ENCODE measurements around the gene PTGDR2.

The PTGDR2 gene

GRCh38 chr11:60857378-60858232 lies 1.9 kb upstream of the PTGDR2 start:
- H3K4me1 Mint-ChIP-seq (ENCODE audit: low read depth), result peaks cover 52% of the 10 kb centered on the region
- H3K27me3 Mint-ChIP-seq (ENCODE audit: low read depth), result no peaks in the 10 kb centered on the region
- H3K27ac Mint-ChIP-seq, result peak overlapping the region; percentile 39
- peaks cover 11% of the 10 kb centered on the region for H3K36me3 Mint-ChIP-seq (ENCODE audit: low read depth)
- DNase-seq (ENCODE audit: low spot score), result no peak
- H3K9me3 Mint-ChIP-seq, result no peaks in the 10 kb centered on the region
- H3K4me3 Mint-ChIP-seq, result no peak overlapping the region

GRCh38 chr11:60854847-60855725 lies 664 bp downstream of the PTGDR2 start:
- no peaks in the 10 kb centered on the region for H3K9me3 Mint-ChIP-seq
- DNase-seq (ENCODE audit: low spot score), result no peak
- H3K27ac Mint-ChIP-seq, result peak overlapping the region; percentile 74
- peaks cover 28% of the 10 kb centered on the region for H3K36me3 Mint-ChIP-seq (ENCODE audit: low read depth)
- peak overlapping the region; percentile 87 for H3K4me3 Mint-ChIP-seq
- H3K27me3 Mint-ChIP-seq (ENCODE audit: low read depth), result no peaks in the 10 kb centered on the region
- peaks cover 46% of the 10 kb centered on the region for H3K4me1 Mint-ChIP-seq (ENCODE audit: low read depth)

- H3K4me1 Mint-ChIP-seq (ENCODE audit: low read depth), result peaks cover 42% of the 10 kb centered on the region
- peak overlapping the region; percentile 87 for H3K4me3 Mint-ChIP-seq
- H3K9me3 Mint-ChIP-seq, result no peaks in the 10 kb centered on the region
- no peak overlapping the region for H3K27ac Mint-ChIP-seq
- peaks cover 33% of the 10 kb centered on the region for H3K36me3 Mint-ChIP-seq (ENCODE audit: low read depth)
- DNase-seq (ENCODE audit: low spot score), result no peak
- no peaks in the 10 kb centered on the region for H3K27me3 Mint-ChIP-seq (ENCODE audit: low read depth)
Observed at GRCh38 chr11:60854140-60854846, 1.5 kb downstream of the PTGDR2 start.

DNA sequence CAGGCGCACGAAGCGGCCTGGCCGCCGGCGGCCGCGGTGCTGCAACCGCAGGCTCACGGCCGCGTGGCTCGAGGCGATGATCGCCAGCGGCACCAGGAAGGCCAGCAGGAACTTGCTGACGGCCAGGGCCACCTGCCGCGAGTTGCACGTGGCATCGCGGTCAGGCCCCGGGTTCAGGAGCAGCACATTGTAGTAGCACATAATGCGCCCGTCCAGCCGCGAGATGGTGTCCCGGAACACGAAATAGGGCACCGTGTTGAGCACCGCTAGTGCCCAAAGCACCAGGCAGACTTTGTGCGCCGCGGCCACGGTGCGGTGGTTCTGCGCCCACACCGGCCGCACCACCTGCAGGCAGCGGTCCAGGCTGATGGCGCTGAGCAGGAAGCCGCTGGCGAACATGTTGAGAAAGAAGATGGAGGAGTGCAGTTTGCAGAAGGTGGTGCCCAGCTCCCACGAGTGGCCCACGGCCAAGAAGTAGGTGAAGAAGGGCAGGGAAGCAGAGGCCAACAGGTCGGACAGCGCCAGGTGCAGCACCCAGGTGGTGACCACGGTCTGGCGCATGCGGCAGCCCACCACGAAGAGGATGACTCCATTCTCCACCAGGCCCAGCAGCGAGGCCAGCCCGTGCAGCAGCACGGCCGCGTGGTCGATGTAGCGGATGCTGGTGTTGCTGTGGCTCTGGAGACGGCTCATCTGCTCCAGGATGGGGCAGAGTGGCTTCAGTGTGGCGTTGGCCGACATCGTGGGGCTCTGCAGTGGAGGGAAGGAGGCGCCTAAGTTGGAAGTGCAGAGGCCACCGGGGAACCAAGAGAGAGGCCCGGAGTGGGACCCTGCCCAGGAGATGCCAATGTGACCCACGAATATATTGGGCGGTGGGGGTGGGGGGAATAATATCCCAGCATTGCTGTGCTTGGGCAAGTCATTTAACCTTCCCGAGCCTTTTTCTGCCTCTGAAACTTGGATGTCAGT lies 2.5 kb downstream of the PTGDR2 start:
- H3K9me3 Mint-ChIP-seq, result no peaks in the 10 kb centered on the region
- H3K36me3 Mint-ChIP-seq (ENCODE audit: low read depth), result peaks cover 39% of the 10 kb centered on the region
- no peak for DNase-seq (ENCODE audit: low spot score)
- H3K27ac Mint-ChIP-seq, result no peak overlapping the region
- H3K4me1 Mint-ChIP-seq (ENCODE audit: low read depth), result peaks cover 34% of the 10 kb centered on the region
- no peaks in the 10 kb centered on the region for H3K27me3 Mint-ChIP-seq (ENCODE audit: low read depth)
- H3K4me3 Mint-ChIP-seq, result peak overlapping the region; percentile 87

DNA sequence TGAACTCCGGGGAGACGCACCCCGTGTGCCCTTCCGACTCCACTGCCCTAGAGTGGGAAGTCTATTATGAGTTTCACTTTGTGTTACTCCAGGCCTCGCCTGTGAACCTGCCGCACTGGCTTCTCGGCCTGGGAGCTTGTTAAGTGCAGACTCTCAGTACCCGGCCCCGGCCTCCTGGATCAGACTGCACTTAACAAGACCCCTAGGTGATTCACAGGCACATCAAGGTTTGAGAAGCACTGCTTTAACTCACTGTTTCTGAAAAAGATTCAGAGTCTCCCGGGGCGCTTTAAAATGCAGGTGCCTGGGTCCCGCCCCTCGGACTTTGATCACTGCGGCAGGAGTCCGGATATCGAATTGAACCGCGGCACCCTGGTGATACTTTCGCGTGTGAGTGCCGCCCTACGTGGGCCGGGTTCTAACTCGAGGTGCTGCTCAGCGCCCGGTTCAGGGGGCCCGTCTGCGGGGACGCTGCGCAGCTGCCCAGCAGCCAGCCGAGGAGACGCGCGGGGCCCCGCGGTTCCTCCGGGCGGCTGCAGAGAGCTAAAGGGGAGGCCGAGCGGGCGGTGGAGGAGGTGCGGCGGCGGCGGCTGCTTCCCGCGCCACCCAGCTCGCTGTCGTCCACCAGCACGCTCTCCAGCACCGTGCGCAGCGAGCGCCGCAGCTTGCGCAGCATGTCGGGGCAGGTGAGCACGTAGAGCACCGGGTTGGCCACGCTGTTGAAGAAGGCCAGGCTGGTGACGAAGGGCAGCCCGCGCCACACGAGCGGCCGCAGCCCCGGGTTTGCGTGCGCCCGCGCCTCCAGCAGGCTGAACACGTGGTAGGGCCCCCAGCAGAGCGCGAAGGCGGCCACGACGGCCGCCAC lies 3.4 kb downstream of the PTGDR2 start:
- peak overlapping the region; percentile 71 for H3K27ac Mint-ChIP-seq
- DNase-seq (ENCODE audit: low spot score), result no peak
- no peak overlapping the region for H3K4me3 Mint-ChIP-seq
- H3K9me3 Mint-ChIP-seq, result no peaks in the 10 kb centered on the region
- peaks cover 32% of the 10 kb centered on the region for H3K4me1 Mint-ChIP-seq (ENCODE audit: low read depth)
- peaks cover 41% of the 10 kb centered on the region for H3K36me3 Mint-ChIP-seq (ENCODE audit: low read depth)
- H3K27me3 Mint-ChIP-seq (ENCODE audit: low read depth), result no peaks in the 10 kb centered on the region

DNA sequence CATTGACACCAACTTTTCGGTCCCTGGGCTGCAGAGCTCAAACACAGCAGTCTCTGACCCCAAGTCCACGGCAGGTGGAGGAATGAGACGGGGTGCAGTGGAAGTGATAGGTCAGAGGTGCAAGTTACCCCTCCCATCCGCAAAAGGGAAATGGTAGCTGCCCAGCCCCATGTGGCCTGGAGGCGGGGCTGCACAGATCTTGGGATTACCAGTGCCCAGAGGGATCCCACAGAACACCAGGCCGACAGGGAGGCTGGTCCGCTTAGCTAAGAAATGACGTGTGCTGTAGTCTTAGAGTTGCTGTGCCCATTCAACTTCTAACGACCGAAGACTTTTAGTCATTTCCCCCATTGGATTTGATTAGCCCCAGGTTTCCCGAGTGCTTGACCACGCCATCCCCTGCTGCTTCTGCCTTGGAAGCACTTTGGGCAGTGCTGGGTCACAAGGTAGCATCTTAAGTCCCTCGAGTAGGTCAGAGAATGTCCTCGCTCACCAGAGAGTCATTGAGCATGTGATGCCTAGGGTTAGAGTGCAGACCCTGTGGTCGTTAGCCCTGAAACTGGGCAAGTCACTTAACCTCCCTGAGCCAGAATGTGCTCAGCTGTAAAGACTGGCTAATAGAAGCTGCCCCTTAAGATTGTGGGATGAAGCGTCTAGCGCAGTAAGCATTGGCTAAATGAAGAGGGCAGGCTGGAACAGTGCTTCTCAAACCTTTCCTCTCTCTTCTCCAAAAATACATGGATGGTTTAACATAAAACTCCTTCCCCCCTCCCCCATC lies 4.2 kb downstream of the PTGDR2 start:
- H3K27me3 Mint-ChIP-seq (ENCODE audit: low read depth), result no peaks in the 10 kb centered on the region
- no peak overlapping the region for H3K4me3 Mint-ChIP-seq
- peaks cover 47% of the 10 kb centered on the region for H3K36me3 Mint-ChIP-seq (ENCODE audit: low read depth)
- DNase-seq (ENCODE audit: low spot score), result no peak
- no peaks in the 10 kb centered on the region for H3K9me3 Mint-ChIP-seq
- H3K27ac Mint-ChIP-seq, result peak overlapping the region; percentile 71
- peaks cover 27% of the 10 kb centered on the region for H3K4me1 Mint-ChIP-seq (ENCODE audit: low read depth)

GRCh38 chr11:60849641-60850520 lies 5.9 kb downstream of the PTGDR2 start:
- no peaks in the 10 kb centered on the region for H3K27me3 Mint-ChIP-seq (ENCODE audit: low read depth)
- no peak overlapping the region for H3K27ac Mint-ChIP-seq
- no peaks in the 10 kb centered on the region for H3K9me3 Mint-ChIP-seq
- peaks cover 55% of the 10 kb centered on the region for H3K36me3 Mint-ChIP-seq (ENCODE audit: low read depth)
- DNase-seq (ENCODE audit: low spot score), result no peak
- H3K4me1 Mint-ChIP-seq (ENCODE audit: low read depth), result peaks cover 22% of the 10 kb centered on the region
- H3K4me3 Mint-ChIP-seq, result no peak overlapping the region

DNA sequence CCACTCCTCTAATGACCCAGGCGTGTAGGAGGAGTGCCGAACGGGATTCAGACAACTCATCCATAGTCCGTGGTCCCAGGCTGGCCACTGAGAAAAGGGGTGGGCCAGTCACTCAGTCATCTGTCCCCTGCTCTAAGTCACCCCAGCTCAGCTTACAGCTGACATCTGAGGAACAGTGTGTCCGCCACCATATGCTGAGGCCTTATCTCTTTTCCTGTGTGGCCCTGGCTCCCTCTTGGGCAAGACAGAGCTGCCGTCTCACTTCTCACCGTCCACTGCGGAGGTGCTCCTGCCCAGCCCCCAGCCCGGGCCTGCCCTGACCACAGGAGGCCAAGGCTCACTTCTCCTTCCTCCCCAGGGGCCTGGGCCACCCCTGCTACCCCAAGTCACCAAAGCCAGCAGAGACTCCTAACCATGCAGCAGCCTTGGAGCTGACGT lies 7.0 kb downstream of the PTGDR2 start:
- Mint-ChIP-seq H3K4me1 (ENCODE audit: low read depth) (peaks cover 21% of the 10 kb centered on the region), H3K27ac (no peak overlapping the region), H3K27me3 (ENCODE audit: low read depth) (no peaks in the 10 kb centered on the region), H3K36me3 (ENCODE audit: low read depth) (peaks cover 58% of the 10 kb centered on the region), H3K9me3 (no peaks in the 10 kb centered on the region), H3K4me3 (no peak overlapping the region)
- DNase-seq (ENCODE audit: low spot score), result no peak

DNA sequence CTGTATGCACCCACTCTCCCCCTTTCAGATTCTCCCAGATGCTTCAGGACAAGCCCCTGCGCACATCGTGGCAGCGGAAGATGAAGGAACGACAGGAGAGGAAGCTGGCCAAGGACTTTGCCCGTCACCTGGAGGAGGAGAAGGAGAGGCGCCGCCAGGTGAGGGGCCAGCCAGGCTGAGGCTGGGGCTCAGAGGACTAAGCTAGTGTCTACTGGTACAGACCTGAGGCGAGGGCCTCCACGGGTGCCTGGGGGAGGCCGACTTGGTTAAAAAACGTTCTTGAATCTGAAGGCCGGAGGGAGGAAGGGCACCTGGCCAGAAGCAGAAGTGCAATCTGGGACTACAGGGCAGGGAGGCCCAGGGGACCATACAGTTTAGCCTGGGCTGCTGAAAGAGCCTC lies 7.9 kb downstream of the PTGDR2 start:
- Mint-ChIP-seq H3K27me3 (ENCODE audit: low read depth) (no peaks in the 10 kb centered on the region), H3K4me3 (no peak overlapping the region), H3K4me1 (ENCODE audit: low read depth) (peaks cover 23% of the 10 kb centered on the region), H3K9me3 (no peaks in the 10 kb centered on the region), H3K27ac (no peak overlapping the region), H3K36me3 (ENCODE audit: low read depth) (peaks cover 60% of the 10 kb centered on the region)
- no peak for DNase-seq (ENCODE audit: low spot score)

- peaks cover 23% of the 10 kb centered on the region for H3K4me1 Mint-ChIP-seq (ENCODE audit: low read depth)
- H3K4me3 Mint-ChIP-seq, result no peak overlapping the region
- DNase-seq (ENCODE audit: low spot score), result no peak
- peaks cover 60% of the 10 kb centered on the region for H3K36me3 Mint-ChIP-seq (ENCODE audit: low read depth)
- no peaks in the 10 kb centered on the region for H3K9me3 Mint-ChIP-seq
- H3K27ac Mint-ChIP-seq, result no peak overlapping the region
- H3K27me3 Mint-ChIP-seq (ENCODE audit: low read depth), result no peaks in the 10 kb centered on the region
Observed at GRCh38 chr11:60847281-60847680, 8.5 kb downstream of the PTGDR2 start.

- Mint-ChIP-seq H3K4me3 (peak overlapping the region; percentile 81), H3K27ac (no peak overlapping the region)
Observed at GRCh38 chr11:60845338-60845737, 10.4 kb downstream of the PTGDR2 start.

More at GRCh38 chr11:60845338-60845737, 10.4 kb downstream of the PTGDR2 start:
- DNase-seq (ENCODE audit: low spot score), result no peak
- H3K9me3 Mint-ChIP-seq, result no peaks in the 10 kb centered on the region
- peaks cover 44% of the 10 kb centered on the region for H3K36me3 Mint-ChIP-seq (ENCODE audit: low read depth)
- H3K27me3 Mint-ChIP-seq (ENCODE audit: low read depth), result no peaks in the 10 kb centered on the region
- peaks cover 31% of the 10 kb centered on the region for H3K4me1 Mint-ChIP-seq (ENCODE audit: low read depth)

Data from T-helper 2 cell treated with Interferon-gamma antibody and Interleukin-4, amounts not matched to agents 5 μg/mL and 100 μg/mL, for 36 hours (primary cell).